ENCODE data around the gene KIAA1217.

Gene KIAA1217

GRCh38 chr10:24176658-24177057 lies 32.3 kb upstream of the KIAA1217 start:
- no peaks in the 10 kb centered on the region for H4K20me1 ChIP-seq (ENCODE audit: insufficient read depth, low read length)
- no peaks in the 10 kb centered on the region for H3K79me2 ChIP-seq (ENCODE audit: low read length)
- no peaks in the 10 kb centered on the region for H3K36me3 ChIP-seq (replicated peaks; ENCODE audit: low read depth, low read length)
- H3K27ac ChIP-seq (ENCODE audit: low read length), result no peak overlapping the region
- no peaks in the 10 kb centered on the region for H3K9me3 ChIP-seq (ENCODE audit: insufficient read depth, low read length)
- no peak overlapping the region for H3K4me2 ChIP-seq (ENCODE audit: low read length)
- no peak overlapping the region for H3K9ac ChIP-seq (ENCODE audit: low read length)
- no peaks in the 10 kb centered on the region for H3K4me1 ChIP-seq (ENCODE audit: low read length)
- no peak overlapping the region for H3K4me3 ChIP-seq (ENCODE audit: low read length)
- TF ChIP-seq CTCF (IDR thresholded peaks at IDR 0.05; ENCODE audit: low read depth, low read length), result no peak
- TF ChIP-seq EZH2phosphoT487 (IDR thresholded peaks at IDR 0.05; ENCODE audit: low read depth), result no peak
- no peaks in the 10 kb centered on the region; the same call in 1 of the 2 replicates for H3K27me3 ChIP-seq (ENCODE audit: low read depth, low read length)
- H2AFZ ChIP-seq (ENCODE audit: low read depth, low read length), result no peak overlapping the region

- no peak overlapping the region for H2AFZ ChIP-seq (ENCODE audit: low read depth, low read length)
- H3K79me2 ChIP-seq (ENCODE audit: low read length), result no peaks in the 10 kb centered on the region
- H3K36me3 ChIP-seq (replicated peaks; ENCODE audit: low read depth, low read length), result no peaks in the 10 kb centered on the region
- H3K4me3 ChIP-seq (ENCODE audit: low read length), result no peak overlapping the region
- H3K4me1 ChIP-seq (ENCODE audit: low read length), result no peaks in the 10 kb centered on the region
- no peak for TF ChIP-seq CTCF (IDR thresholded peaks at IDR 0.05; ENCODE audit: low read depth, low read length)
- no peak for TF ChIP-seq EZH2phosphoT487 (IDR thresholded peaks at IDR 0.05; ENCODE audit: low read depth)
- no peak overlapping the region for H3K4me2 ChIP-seq (ENCODE audit: low read length)
- H4K20me1 ChIP-seq (ENCODE audit: insufficient read depth, low read length), result no peaks in the 10 kb centered on the region
- no peaks in the 10 kb centered on the region for H3K9me3 ChIP-seq (ENCODE audit: insufficient read depth, low read length)
- H3K9ac ChIP-seq (ENCODE audit: low read length), result no peak overlapping the region
- H3K27me3 ChIP-seq (ENCODE audit: low read depth, low read length), result no peaks in the 10 kb centered on the region; the same call in 1 of the 2 replicates
- no peak overlapping the region for H3K27ac ChIP-seq (ENCODE audit: low read length)
Observed at GRCh38 chr10:24177636-24178035, 31.3 kb upstream of the KIAA1217 start.

- no peak overlapping the region for H3K27ac ChIP-seq (ENCODE audit: low read length)
- H2AFZ ChIP-seq (ENCODE audit: low read depth, low read length), result no peak overlapping the region
- H3K4me3 ChIP-seq (ENCODE audit: low read length), result no peak overlapping the region
- no peaks in the 10 kb centered on the region; the same call in none of the 2 replicates for H3K27me3 ChIP-seq (ENCODE audit: low read depth, low read length)
- H3K36me3 ChIP-seq (replicated peaks; ENCODE audit: low read depth, low read length), result no peaks in the 10 kb centered on the region
- no peaks in the 10 kb centered on the region for H3K9me3 ChIP-seq (ENCODE audit: insufficient read depth, low read length)
- H3K4me2 ChIP-seq (ENCODE audit: low read length), result no peak overlapping the region
- H4K20me1 ChIP-seq (ENCODE audit: insufficient read depth, low read length), result no peaks in the 10 kb centered on the region
- no peaks in the 10 kb centered on the region for H3K4me1 ChIP-seq (ENCODE audit: low read length)
- TF ChIP-seq CTCF (IDR thresholded peaks at IDR 0.05; ENCODE audit: low read depth, low read length) (no peak), EZH2phosphoT487 (IDR thresholded peaks at IDR 0.05; ENCODE audit: low read depth) (no peak)
- no peaks in the 10 kb centered on the region for H3K79me2 ChIP-seq (ENCODE audit: low read length)
- no peak overlapping the region for H3K9ac ChIP-seq (ENCODE audit: low read length)
Observed at GRCh38 chr10:24180891-24181290, 28.0 kb upstream of the KIAA1217 start.

- H3K79me2 ChIP-seq (ENCODE audit: low read length), result no peaks in the 10 kb centered on the region
- H3K27ac ChIP-seq (ENCODE audit: low read length), result no peak overlapping the region
- no peaks in the 10 kb centered on the region for H4K20me1 ChIP-seq (ENCODE audit: insufficient read depth, low read length)
- H3K9ac ChIP-seq (ENCODE audit: low read length), result no peak overlapping the region
- H3K4me3 ChIP-seq (ENCODE audit: low read length), result no peak overlapping the region
- H3K9me3 ChIP-seq (ENCODE audit: insufficient read depth, low read length), result no peaks in the 10 kb centered on the region
- no peaks in the 10 kb centered on the region; the same call in none of the 2 replicates for H3K27me3 ChIP-seq (ENCODE audit: low read depth, low read length)
- H3K4me2 ChIP-seq (ENCODE audit: low read length), result no peak overlapping the region
- no peak for TF ChIP-seq CTCF (IDR thresholded peaks at IDR 0.05; ENCODE audit: low read depth, low read length)
- no peaks in the 10 kb centered on the region for H3K4me1 ChIP-seq (ENCODE audit: low read length)
- no peak overlapping the region for H2AFZ ChIP-seq (ENCODE audit: low read depth, low read length)
- H3K36me3 ChIP-seq (replicated peaks; ENCODE audit: low read depth, low read length), result no peaks in the 10 kb centered on the region
Observed at GRCh38 chr10:24184455-24184854, 24.5 kb upstream of the KIAA1217 start.
